IMR-90 (cell line): ENCODE data around the gene HMX1. TPM values are rescaled to one million over a fixed set of nuclear protein-coding genes. Genes with fewer than 3 reads are reported as not detected.

ENCODE experiments used
- ATAC-seq: fragments of 200-7000 bp; cut with Tn5 transposase; 2 replicates; pipeline ENCODE4 v1.9.1; 2020; ENCODE audit warnings: low read depth, mild to moderate bottlenecking, moderate library complexity
- BruUV-seq: library from RNA; stranded (reverse); fragments of 400-500 nt; replicated peaks from 2 replicates; lab custom pipeline; 2021; lab: Mats Ljungman, UMichigan
- CTCF ChIA-PET: fragments of 300-600 bp; formaldehyde crosslinking; extraction: SDS; loops from one replicate; lab custom pipeline; 2021; ENCODE audit warnings: antibody characterized with exemption; lab: Yijun Ruan, JAX
- POLR2A ChIA-PET: fragments of 300-600 bp; sonication (Branson Sonifier 250); formaldehyde crosslinking; loops from one replicate; lab custom pipeline; 2022; ENCODE audit warnings: antibody characterized with exemption; ENCODE audit not compliant: unreplicated experiment; lab: Charles Lee
- DNase-seq: peaks from one replicate; pipeline ENCODE4 v3.0.0; 2013
- H2AFZ ChIP-seq: replicated peaks from 2 replicates; pipeline ENCODE3; 2013; ENCODE audit warnings: low read length, mild to moderate bottlenecking; ENCODE audit not compliant: poor library complexity
- H2AK5ac ChIP-seq: 2 replicates; pipeline ENCODE4 v1.6.1; 2013; ENCODE audit warnings: low read depth, low read length, inconsistent platforms
- H2AK9ac ChIP-seq: replicated peaks from 2 replicates; pipeline ENCODE3; 2013; ENCODE audit warnings: mild to moderate bottlenecking, low read depth, low read length, moderate library complexity; ENCODE audit not compliant: poor library complexity
- H2BK120ac ChIP-seq: 2 replicates; pipeline ENCODE4 v1.6.1; 2013; ENCODE audit warnings: low read depth, low read length, inconsistent platforms
- H2BK15ac ChIP-seq: 3 replicates; pipeline ENCODE4 v1.6.1; 2013; ENCODE audit warnings: low read depth, low read length, inconsistent platforms
- H2BK20ac ChIP-seq: 2 replicates; pipeline ENCODE4 v1.6.1; 2013; ENCODE audit warnings: low read depth, mild to moderate bottlenecking, inconsistent platforms, low read length, moderate library complexity
- H2BK5ac ChIP-seq: 2 replicates; pipeline ENCODE4 v1.6.1; 2013; ENCODE audit warnings: mild to moderate bottlenecking, low read depth, low read length, inconsistent platforms; ENCODE audit not compliant: poor library complexity, severe bottlenecking
- H3K14ac ChIP-seq: replicated peaks from 2 replicates; pipeline ENCODE4 v1.6.1; 2013; ENCODE audit warnings: low read depth, low read length, inconsistent platforms
- H3K18ac ChIP-seq: 2 replicates; pipeline ENCODE4 v1.6.1; 2013; ENCODE audit warnings: low read depth, low read length, control low read depth
- H3K23ac ChIP-seq: 2 replicates; pipeline ENCODE4 v1.6.1; 2013; ENCODE audit warnings: low read depth, low read length, inconsistent platforms
- H3K27ac ChIP-seq: 2 replicates; pipeline ENCODE4 v1.5.1; 2013; ENCODE audit warnings: mild to moderate bottlenecking, control low read depth, low read length; ENCODE audit not compliant: insufficient read depth
- H3K27me3 ChIP-seq: 2 replicates; pipeline ENCODE4 v1.6.1; 2013; ENCODE audit warnings: low read length; ENCODE audit not compliant: control insufficient read depth, insufficient read depth
- H3K36me3 ChIP-seq: 2 replicates; pipeline ENCODE4 v1.6.1; 2013; ENCODE audit warnings: low read length, mixed read lengths; ENCODE audit not compliant: control insufficient read depth, insufficient read depth
- H3K4ac ChIP-seq: 2 replicates; pipeline ENCODE4 v1.6.1; 2013; ENCODE audit warnings: low read depth, low read length, inconsistent platforms
- H3K4me1 ChIP-seq: 2 replicates; pipeline ENCODE4 v1.6.1; 2013; ENCODE audit warnings: low read length, mixed read lengths; ENCODE audit not compliant: control insufficient read depth, insufficient read depth
- H3K4me2 ChIP-seq: 2 replicates; pipeline ENCODE4 v1.6.1; 2013; ENCODE audit warnings: low read depth, mild to moderate bottlenecking, control low read depth, low read length, moderate library complexity
- H3K4me3 ChIP-seq: 2 replicates; pipeline ENCODE4 v1.5.1; 2013; ENCODE audit warnings: low read depth, mild to moderate bottlenecking, control low read depth, low read length, moderate library complexity; ENCODE audit not compliant: insufficient read depth
- H3K56ac ChIP-seq: 2 replicates; pipeline ENCODE4 v1.6.1; 2013; ENCODE audit warnings: low read length, inconsistent platforms; ENCODE audit not compliant: insufficient read depth; ENCODE audit errors: extremely low read depth
- H3K79me1 ChIP-seq, 2 experiments: 2 replicates each; pipeline ENCODE4 v1.6.1; 2013; ENCODE audit warnings: low read length in 2 of 2, inconsistent platforms in 1 of 2, low read depth in 1 of 2
- H3K9ac ChIP-seq: 2 replicates; pipeline ENCODE4 v1.6.1; 2013; ENCODE audit warnings: low read depth, low read length, control low read depth
- H3K9me1 ChIP-seq: 2 replicates; pipeline ENCODE4 v1.6.1; 2013; ENCODE audit warnings: low read length, inconsistent platforms; ENCODE audit not compliant: insufficient read depth
- H3K9me3 ChIP-seq: 2 replicates; pipeline ENCODE4 v1.6.1; 2013; ENCODE audit warnings: low read length; ENCODE audit not compliant: control insufficient read depth, insufficient read depth
- H4K20me1 ChIP-seq: 2 replicates; pipeline ENCODE4 v1.6.1; 2013; ENCODE audit warnings: low read length, inconsistent platforms; ENCODE audit not compliant: insufficient read depth
- H4K5ac ChIP-seq: 2 replicates; pipeline ENCODE4 v1.6.1; 2013; ENCODE audit warnings: mild to moderate bottlenecking, low read depth, low read length, control low read depth
- H4K8ac ChIP-seq, 2 experiments: 2 replicates each; pipeline ENCODE4 v1.6.1; 2013; ENCODE audit warnings: low read depth in 2 of 2, low read length in 2 of 2, control low read depth in 1 of 2, inconsistent platforms in 1 of 2
- H4K91ac ChIP-seq: 2 replicates; pipeline ENCODE4 v1.6.1; 2013; ENCODE audit warnings: low read depth, low read length, inconsistent platforms; ENCODE audit not compliant: insufficient read depth
- BHLHE40 ChIP-seq: fragments of 150-350 bp; IDR thresholded peaks from 2 replicates; pipeline ENCODE4 v1.6.1; 2016; ENCODE audit warnings: mild to moderate bottlenecking, low read depth, low read length
- CEBPB ChIP-seq: IDR thresholded peaks from 2 replicates; pipeline ENCODE4 v1.6.1; 2012; ENCODE audit warnings: low read depth, low read length, improper control_type of control experiment
- CHD1 ChIP-seq: IDR thresholded peaks from 2 replicates; pipeline ENCODE4 v1.6.1; 2012; ENCODE audit warnings: low read depth, low read length, improper control_type of control experiment
- FOS ChIP-seq: fragments of 150-350 bp; IDR thresholded peaks from 2 replicates; pipeline ENCODE4 v1.6.1; 2016; ENCODE audit warnings: low read depth, low read length
- MAFK ChIP-seq: IDR thresholded peaks from 2 replicates; pipeline ENCODE4 v1.6.1; 2012; ENCODE audit warnings: low read depth, low read length, improper control_type of control experiment
- MAZ ChIP-seq: IDR thresholded peaks from 2 replicates; pipeline ENCODE4 v1.6.1; 2012; ENCODE audit warnings: low read depth, mild to moderate bottlenecking, low read length, improper control_type of control experiment, moderate library complexity, borderline replicate concordance
- MXI1 ChIP-seq: IDR thresholded peaks from 2 replicates; pipeline ENCODE4 v1.6.1; 2012; ENCODE audit warnings: low read depth, mild to moderate bottlenecking, low read length, moderate library complexity, borderline replicate concordance
- POLR2A ChIP-seq: IDR thresholded peaks from 2 replicates; pipeline ENCODE4 v1.6.1; 2012; ENCODE audit warnings: mild to moderate bottlenecking, low read depth, low read length
- RAD21 ChIP-seq: IDR thresholded peaks from 2 replicates; pipeline ENCODE4 v1.6.1; 2012; ENCODE audit warnings: low read length, improper control_type of control experiment
- RCOR1 ChIP-seq: IDR thresholded peaks from 2 replicates; pipeline ENCODE4 v1.6.1; 2012; ENCODE audit warnings: mild to moderate bottlenecking, low read length, improper control_type of control experiment; ENCODE audit not compliant: insufficient replicate concordance
- RFX5 ChIP-seq: IDR thresholded peaks from 2 replicates; pipeline ENCODE4 v1.8.0; 2012; ENCODE audit warnings: low read depth, mild to moderate bottlenecking, low read length, moderate library complexity
- SMC3 ChIP-seq: fragments of 150-350 bp; IDR thresholded peaks from 2 replicates; pipeline ENCODE4 v1.6.1; 2016; ENCODE audit warnings: low read depth, mild to moderate bottlenecking, antibody characterized with exemption, low read length, moderate library complexity
- WGBS, 2 experiments: methylation state at CpG; one replicate each; pipeline versions ENCODE4 v1.1.5 to v1.1.7; 2013; ENCODE audit warnings: missing lambda C conversion rate in 2 of 2; ENCODE audit not compliant: insufficient read length in 1 of 2; ENCODE audit errors: extremely low coverage in 2 of 2; 5-methylcytosine and 5-hydroxymethylcytosine counted together
- dilution Hi-C: fragments of 300-500 bp; cut with HindIII; formaldehyde crosslinking; loops from one replicate; pipeline ENCODE4 v1.14.3; 2018; ENCODE audit warnings: low sequenced_read_pairs; ENCODE audit not compliant: unreplicated experiment
- in situ Hi-C: fragments of 300-500 bp; cut with MboI; formaldehyde crosslinking; loops from 3 replicates; pipeline ENCODE4 v1.14.3; 2019; ENCODE audit warnings: low sequenced_read_pairs, inconsistent platforms, mixed read lengths
- intact Hi-C: fragments of 100-400 bp; cut with micrococcal nuclease; formaldehyde crosslinking; loops from 2 replicates; pipeline ENCODE4 v1.10.0; 2022
- polyA plus RNA-seq, 3 experiments: library from polyadenylated mRNA; depleted of rRNA; stranded (reverse); fragments of >200 nt; gene quantifications; 2 replicates each; pipeline ENCODE4 v1.2.3, GENCODE V29; 2012; ENCODE audit warnings: low replicate concordance in 1 of 3
- total RNA-seq: library from RNA; depleted of rRNA; stranded (reverse); fragments of >200 nt; gene quantifications from 2 replicates; pipeline ENCODE4 v1.2.3, GENCODE V29; 2012
- TF ChIP-seq, protein P1 (sequence below): fragments of 150-350 bp; IDR thresholded peaks from 2 replicates; pipeline ENCODE4 v1.6.1; 2016; ENCODE audit warnings: low read depth, mild to moderate bottlenecking, low read length, moderate library complexity, borderline replicate concordance
- TF ChIP-seq, protein P2 (sequence below): fragments of 150-350 bp; IDR thresholded peaks from 2 replicates; pipeline ENCODE4 v1.6.1; 2017; ENCODE audit warnings: mild to moderate bottlenecking, antibody characterized with exemption, low read length, low read depth
- TF ChIP-seq, protein P3 (sequence below): conservative IDR thresholded peaks from 2 replicates; pipeline ENCODE4 v1.5.1; 2012; ENCODE audit warnings: mild to moderate bottlenecking, low read depth, low read length, improper control_type of control experiment

HMX1 gene
- total and polyA plus RNA-seq, 2 of the 4 experiments (the other 2 are of a cell fraction), result not detected

DNA sequence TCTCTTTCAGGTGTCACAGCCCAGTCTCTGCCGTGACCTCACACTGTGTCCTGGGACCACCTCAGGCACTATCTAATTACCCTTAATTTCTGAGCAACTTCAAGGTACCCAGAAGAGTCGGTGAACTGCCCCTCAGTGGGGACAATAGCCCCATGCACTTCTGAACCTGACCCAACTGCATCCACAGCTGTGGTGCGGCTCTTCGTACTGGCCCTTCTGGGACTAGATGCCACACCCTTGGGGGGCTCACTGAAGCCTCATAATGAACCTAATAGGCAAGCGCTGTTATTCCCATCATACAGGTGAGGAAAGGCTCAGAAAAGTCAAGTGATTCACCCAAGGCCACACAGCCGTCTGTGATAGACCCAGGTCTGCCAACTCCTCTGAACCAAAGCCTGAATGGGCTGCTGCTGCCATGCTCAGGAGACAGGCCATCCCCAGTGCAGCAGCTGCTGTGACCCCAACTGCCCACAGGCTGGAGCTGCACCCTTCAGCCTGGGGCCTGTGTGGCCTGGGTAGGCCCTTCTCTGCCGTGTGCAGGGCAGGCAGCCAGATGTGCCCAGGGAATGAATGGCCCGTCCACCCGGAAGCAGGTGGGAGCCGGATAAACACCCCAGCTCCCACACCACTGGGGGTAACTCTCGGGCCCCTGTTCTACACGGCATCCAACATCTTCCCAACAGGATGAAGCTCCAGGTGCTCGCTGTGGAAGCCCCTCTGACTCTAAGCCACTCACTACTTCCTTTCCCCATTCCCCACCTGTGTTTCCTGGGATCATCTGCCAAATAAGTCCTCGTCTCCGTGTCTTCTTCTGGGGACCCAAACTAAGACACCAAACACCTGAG, 35.9 kb downstream of the HMX1 start:
- H3K36me3 ChIP-seq, result no peaks in the 10 kb centered on the region
- no peak overlapping the region for H2AFZ ChIP-seq
- H3K23ac ChIP-seq, result no peak overlapping the region
- no peaks in the 10 kb centered on the region for H3K4me1 ChIP-seq
- no peak overlapping the region for H2BK5ac ChIP-seq
- no peaks in the 10 kb centered on the region for H4K20me1 ChIP-seq
- ChIA-PET POLR2A (no interaction called here), CTCF (no interaction called here)
- no peaks in the 10 kb centered on the region for H3K9me1 ChIP-seq
- H2BK120ac ChIP-seq, result no peak overlapping the region
- WGBS, 2 experiments, result 70% methylated on average over 4 of the region's 15 CpGs; no CpG with 5 or more reads in 1 of the 2 experiments
- H2AK9ac ChIP-seq, result no peak overlapping the region
- H3K9ac ChIP-seq, result no peak overlapping the region
- no peak overlapping the region for H3K56ac ChIP-seq
- H4K8ac ChIP-seq, result no peak overlapping the region
- H3K4me3 ChIP-seq, result no peak overlapping the region
- dilution Hi-C loops, result no loop called here
- intact Hi-C loops, result no loop called here
- no peak overlapping the region for H4K91ac ChIP-seq
- in situ Hi-C loops, result no loop called here
- no peak overlapping the region for H3K18ac ChIP-seq
- no peak overlapping the region for H3K4ac ChIP-seq
- peaks cover 4% of the 10 kb centered on the region for H3K9me3 ChIP-seq
- no peaks in the 10 kb centered on the region for H3K27me3 ChIP-seq
- no TSS peak for BruUV-seq
- H4K5ac ChIP-seq, result no peak overlapping the region
- DNase-seq (no peak), ATAC-seq (no peak)
- H2BK15ac ChIP-seq, result no peak overlapping the region
- no peak overlapping the region for H3K4me2 ChIP-seq
- H3K27ac ChIP-seq, result no peak overlapping the region
- H3K14ac ChIP-seq, result no peak overlapping the region
- H2BK20ac ChIP-seq, result no peak overlapping the region
- no peak overlapping the region for H2AK5ac ChIP-seq
- H3K79me1 ChIP-seq, result no peaks in the 10 kb centered on the region
- TF ChIP-seq, protein P1, sequence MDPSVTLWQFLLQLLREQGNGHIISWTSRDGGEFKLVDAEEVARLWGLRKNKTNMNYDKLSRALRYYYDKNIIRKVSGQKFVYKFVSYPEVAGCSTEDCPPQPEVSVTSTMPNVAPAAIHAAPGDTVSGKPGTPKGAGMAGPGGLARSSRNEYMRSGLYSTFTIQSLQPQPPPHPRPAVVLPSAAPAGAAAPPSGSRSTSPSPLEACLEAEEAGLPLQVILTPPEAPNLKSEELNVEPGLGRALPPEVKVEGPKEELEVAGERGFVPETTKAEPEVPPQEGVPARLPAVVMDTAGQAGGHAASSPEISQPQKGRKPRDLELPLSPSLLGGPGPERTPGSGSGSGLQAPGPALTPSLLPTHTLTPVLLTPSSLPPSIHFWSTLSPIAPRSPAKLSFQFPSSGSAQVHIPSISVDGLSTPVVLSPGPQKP, result no peak
- TF ChIP-seq POLR2A (no peak), FOS (no peak), CHD1 (no peak), MXI1 (no peak), SMC3 (no peak), MAZ (no peak), BHLHE40 (no peak), RFX5 (no peak), MAFK (no peak), RAD21 (no peak), CEBPB (no peak), RCOR1 (no peak)
- TF ChIP-seq, protein P2, sequence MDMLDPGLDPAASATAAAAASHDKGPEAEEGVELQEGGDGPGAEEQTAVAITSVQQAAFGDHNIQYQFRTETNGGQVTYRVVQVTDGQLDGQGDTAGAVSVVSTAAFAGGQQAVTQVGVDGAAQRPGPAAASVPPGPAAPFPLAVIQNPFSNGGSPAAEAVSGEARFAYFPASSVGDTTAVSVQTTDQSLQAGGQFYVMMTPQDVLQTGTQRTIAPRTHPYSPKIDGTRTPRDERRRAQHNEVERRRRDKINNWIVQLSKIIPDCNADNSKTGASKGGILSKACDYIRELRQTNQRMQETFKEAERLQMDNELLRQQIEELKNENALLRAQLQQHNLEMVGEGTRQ, result no peak
- TF ChIP-seq, protein P3, sequence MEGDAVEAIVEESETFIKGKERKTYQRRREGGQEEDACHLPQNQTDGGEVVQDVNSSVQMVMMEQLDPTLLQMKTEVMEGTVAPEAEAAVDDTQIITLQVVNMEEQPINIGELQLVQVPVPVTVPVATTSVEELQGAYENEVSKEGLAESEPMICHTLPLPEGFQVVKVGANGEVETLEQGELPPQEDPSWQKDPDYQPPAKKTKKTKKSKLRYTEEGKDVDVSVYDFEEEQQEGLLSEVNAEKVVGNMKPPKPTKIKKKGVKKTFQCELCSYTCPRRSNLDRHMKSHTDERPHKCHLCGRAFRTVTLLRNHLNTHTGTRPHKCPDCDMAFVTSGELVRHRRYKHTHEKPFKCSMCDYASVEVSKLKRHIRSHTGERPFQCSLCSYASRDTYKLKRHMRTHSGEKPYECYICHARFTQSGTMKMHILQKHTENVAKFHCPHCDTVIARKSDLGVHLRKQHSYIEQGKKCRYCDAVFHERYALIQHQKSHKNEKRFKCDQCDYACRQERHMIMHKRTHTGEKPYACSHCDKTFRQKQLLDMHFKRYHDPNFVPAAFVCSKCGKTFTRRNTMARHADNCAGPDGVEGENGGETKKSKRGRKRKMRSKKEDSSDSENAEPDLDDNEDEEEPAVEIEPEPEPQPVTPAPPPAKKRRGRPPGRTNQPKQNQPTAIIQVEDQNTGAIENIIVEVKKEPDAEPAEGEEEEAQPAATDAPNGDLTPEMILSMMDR, result no peak
